Measurements from ENCODE around the gene STK32C. TPM values are rescaled to one million over a fixed set of nuclear protein-coding genes. Genes with fewer than 3 reads are reported as not detected.

The STK32C gene
- total RNA-seq, 2 donors from 2014 or later, result 8.4 to 9.9 TPM

GRCh38 chr10:132326344-132326889 is 18.7 kb upstream of the STK32C start:
- Histone ChIP-seq H3K4me3 (ENCODE audit: low read length) (no peak overlapping the region), H3K4me1 (ENCODE audit: control insufficient read depth, insufficient read depth, low read length) (no peaks in the 10 kb centered on the region), H3K27ac (ENCODE audit: low read depth, low read length) (no peak overlapping the region), H3K36me3 (ENCODE audit: control insufficient read depth, insufficient read depth, low read length) (peaks cover 22% of the 10 kb centered on the region), H3K9me3 (ENCODE audit: control insufficient read depth, low read length) (peaks cover 6% of the 10 kb centered on the region), H3K27me3 (ENCODE audit: control insufficient read depth, insufficient read depth, low read length, poor library complexity, severe bottlenecking) (no peaks in the 10 kb centered on the region), H3K9ac (ENCODE audit: extremely low read depth, low read length, poor library complexity, severe bottlenecking) (no peak overlapping the region)
- DNase-seq, result no peak
- Mint-ChIP-seq H3K4me3 (no peak overlapping the region), H3K27ac (no peak overlapping the region), H3K4me1 (peaks cover 16% of the 10 kb centered on the region), H3K9me3 (peaks cover 7% of the 10 kb centered on the region), H3K36me3 (ENCODE audit: low read depth) (peaks cover 44% of the 10 kb centered on the region), H3K27me3 (ENCODE audit: insufficient read depth) (no peaks in the 10 kb centered on the region)
- 89 to 92% methylated on average over 9 to 11 of the region's 11 CpGs for WGBS, 2 experiments (ENCODE audit: insufficient coverage in 1 of 2, insufficient read length in 1 of 2)
- no peak for TF ChIP-seq CTCF (conservative IDR thresholded peaks at IDR 0.05)

- Histone ChIP-seq H3K9me3 (ENCODE audit: control insufficient read depth, low read length) (peaks cover 6% of the 10 kb centered on the region), H3K9ac (ENCODE audit: extremely low read depth, low read length, poor library complexity, severe bottlenecking) (no peak overlapping the region), H3K4me1 (ENCODE audit: control insufficient read depth, insufficient read depth, low read length) (no peaks in the 10 kb centered on the region), H3K27me3 (ENCODE audit: control insufficient read depth, insufficient read depth, low read length, poor library complexity, severe bottlenecking) (no peaks in the 10 kb centered on the region), H3K27ac (ENCODE audit: low read depth, low read length) (no peak overlapping the region), H3K4me3 (ENCODE audit: low read length) (no peak overlapping the region), H3K36me3 (ENCODE audit: control insufficient read depth, insufficient read depth, low read length) (peaks cover 22% of the 10 kb centered on the region)
- Mint-ChIP-seq H3K9me3 (peaks cover 4% of the 10 kb centered on the region), H3K27ac (no peak overlapping the region), H3K36me3 (ENCODE audit: low read depth) (peaks cover 39% of the 10 kb centered on the region), H3K4me3 (no peak overlapping the region), H3K27me3 (ENCODE audit: insufficient read depth) (no peaks in the 10 kb centered on the region), H3K4me1 (peaks cover 2% of the 10 kb centered on the region)
- DNase-seq, result no peak
- TF ChIP-seq CTCF (conservative IDR thresholded peaks at IDR 0.05), result no peak
- WGBS, 2 experiments (ENCODE audit: insufficient coverage in 1 of 2, insufficient read length in 1 of 2), result no CpG with 5 or more reads among the region's 1 CpG
Measured at GRCh38 chr10:132324186-132324585, 16.4 kb upstream of the STK32C start.

GRCh38 chr10:132322586-132323048 is 14.9 kb upstream of the STK32C start:
- peaks cover 4% of the 10 kb centered on the region for H3K9me3 Mint-ChIP-seq
- no peak overlapping the region for H3K27ac ChIP-seq (ENCODE audit: low read depth, low read length)
- 89 to 93% methylated on average over 6 of the region's 6 CpGs for WGBS, 2 experiments (ENCODE audit: insufficient coverage in 1 of 2, insufficient read length in 1 of 2)
- no peak overlapping the region for H3K9ac ChIP-seq (ENCODE audit: extremely low read depth, low read length, poor library complexity, severe bottlenecking)
- no peak for DNase-seq
- no peaks in the 10 kb centered on the region for H3K4me1 Mint-ChIP-seq
- H3K36me3 ChIP-seq (ENCODE audit: control insufficient read depth, insufficient read depth, low read length), result peaks cover 19% of the 10 kb centered on the region
- H3K27me3 Mint-ChIP-seq (ENCODE audit: insufficient read depth), result peaks cover 1% of the 10 kb centered on the region
- H3K27ac Mint-ChIP-seq, result no peak overlapping the region
- H3K27me3 ChIP-seq (ENCODE audit: control insufficient read depth, insufficient read depth, low read length, poor library complexity, severe bottlenecking), result no peaks in the 10 kb centered on the region
- H3K4me3 Mint-ChIP-seq, result no peak overlapping the region
- TF ChIP-seq CTCF (conservative IDR thresholded peaks at IDR 0.05), result peak; percentile 39
- peaks cover 6% of the 10 kb centered on the region for H3K9me3 ChIP-seq (ENCODE audit: control insufficient read depth, low read length)
- no peak overlapping the region for H3K4me3 ChIP-seq (ENCODE audit: low read length)
- no peaks in the 10 kb centered on the region for H3K4me1 ChIP-seq (ENCODE audit: control insufficient read depth, insufficient read depth, low read length)
- peaks cover 30% of the 10 kb centered on the region for H3K36me3 Mint-ChIP-seq (ENCODE audit: low read depth)

All from endodermal cell (in vitro differentiated cells).